Activated T-helper 1 cell treated with anti-CD3 and anti-CD28 coated beads, Interleukin-12 subunit alpha, Interleukin-12 subunit beta, Interleukin-2, Interleukin-4 antibody, amounts not matched to agents 30 ng/mL and 10 ng/mL and 1 ng/mL, durations not matched to agents 14 hours and 24 hours and 36 hours (primary cell): ENCODE data around the gene LHPP. TPM values are rescaled to one million over a fixed set of nuclear protein-coding genes. Genes with fewer than 3 reads are reported as not detected.

Experiments used
- DNase-seq: peaks from one replicate; pipeline ENCODE4 v3.0.0; 2021; ENCODE audit warnings: low spot score
- H3K27ac Mint-ChIP-seq: one replicate; pipeline ENCODE4 v1.8.0; 2021; ENCODE audit warnings: mild to moderate bottlenecking, mixed read lengths
- H3K27me3 Mint-ChIP-seq: one replicate; pipeline ENCODE4 v1.8.0; 2022; ENCODE audit warnings: mild to moderate bottlenecking, moderate library complexity, mixed read lengths; ENCODE audit not compliant: insufficient read depth
- H3K36me3 Mint-ChIP-seq: one replicate; pipeline ENCODE4 v1.8.0; 2021; ENCODE audit warnings: low read depth, mixed read lengths
- H3K4me1 Mint-ChIP-seq: one replicate; pipeline ENCODE4 v1.8.0; 2021; ENCODE audit warnings: low read depth, mixed read lengths
- H3K4me3 Mint-ChIP-seq: one replicate; pipeline ENCODE4 v1.8.0; 2021; ENCODE audit warnings: mild to moderate bottlenecking, moderate library complexity, mixed read lengths
- H3K9me3 Mint-ChIP-seq: one replicate; pipeline ENCODE4 v1.8.0; 2021; ENCODE audit warnings: mixed read lengths
- intact Hi-C: fragments of 100-400 bp; cut with micrococcal nuclease; formaldehyde crosslinking; loops from one replicate; pipeline ENCODE4 v1.15.1; 2024
- total RNA-seq: library from RNA; stranded (reverse); gene quantifications from 2 replicates; pipeline ENCODE4 v1.2.3, GENCODE V29; 2022

Gene LHPP
- total RNA-seq, 1 donor from 2014 or later, result 5.0 TPM

DNA sequence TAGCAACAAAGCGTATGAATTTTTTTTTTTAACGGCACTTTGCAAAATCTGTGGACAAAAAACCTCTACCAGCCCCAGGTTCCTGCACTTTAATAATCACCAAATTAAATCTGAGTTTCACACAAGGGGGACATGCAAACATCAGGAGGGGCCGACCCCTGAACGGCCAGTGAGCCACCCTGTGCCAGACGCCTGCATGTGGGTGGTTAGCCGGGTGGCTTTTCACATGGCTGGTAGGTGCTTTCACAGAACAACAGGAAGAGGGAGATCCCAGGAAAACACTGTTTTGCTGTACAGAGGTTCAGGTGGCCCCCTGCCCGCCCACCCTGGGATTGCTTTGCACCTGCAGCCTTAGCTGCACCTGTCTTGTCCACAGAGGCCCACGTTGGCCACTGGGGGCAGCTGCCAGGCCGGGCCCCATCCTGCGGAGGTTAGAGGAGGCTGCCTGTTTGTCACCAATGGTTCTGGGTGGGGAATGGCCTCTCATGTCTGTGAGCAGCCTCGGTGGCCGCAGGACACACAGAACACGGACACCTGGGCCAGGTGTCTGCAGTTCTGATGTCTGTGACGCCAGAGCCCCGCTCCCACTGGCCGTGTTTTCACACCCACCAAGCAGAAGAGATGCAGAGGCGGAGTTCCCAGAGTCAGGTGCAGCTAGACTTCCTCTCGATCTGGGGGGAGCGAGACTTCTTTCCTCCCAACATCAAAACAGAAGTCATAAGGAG is 174.8 kb downstream of the LHPP start:
- Mint-ChIP-seq H3K27me3 (peaks cover 2% of the 10 kb centered on the region), H3K36me3 (peaks cover 19% of the 10 kb centered on the region), H3K4me3 (peak overlapping the region; percentile 11), H3K4me1 (peaks cover 34% of the 10 kb centered on the region), H3K9me3 (peaks cover 14% of the 10 kb centered on the region), H3K27ac (no peak overlapping the region)
- intact Hi-C loops, result no loop called here
- no peak for DNase-seq

DNA sequence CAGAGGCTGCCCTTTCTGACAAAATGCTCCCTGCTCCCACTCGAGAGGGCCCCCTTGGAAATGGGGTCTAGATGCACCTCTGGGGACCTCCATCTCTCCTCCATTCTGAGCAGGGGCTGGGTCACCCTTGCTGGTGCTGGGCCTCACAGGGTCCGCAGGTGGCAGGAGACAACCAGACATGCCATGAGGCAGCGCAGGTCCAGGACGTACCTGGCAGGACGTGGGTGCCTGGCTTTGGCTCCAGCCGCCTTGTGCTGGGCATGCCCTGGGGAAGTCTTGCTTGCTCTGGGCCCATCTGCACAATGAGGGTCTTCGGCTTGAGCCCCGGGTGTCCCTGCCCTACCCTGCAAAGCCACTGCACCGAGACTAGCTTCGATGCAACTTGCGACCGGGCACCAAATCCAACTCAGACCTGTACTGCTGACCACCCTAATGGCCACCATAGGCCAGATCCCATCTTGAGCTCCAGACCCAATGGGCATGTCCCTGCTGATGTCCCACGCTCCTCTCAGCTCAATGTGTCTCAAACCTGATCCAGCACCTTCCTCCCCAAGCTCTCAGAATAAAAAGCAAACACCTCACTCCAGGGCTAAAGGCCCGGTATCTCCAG is 175.6 kb downstream of the LHPP start:
- Mint-ChIP-seq H3K4me1 (peaks cover 40% of the 10 kb centered on the region), H3K36me3 (peaks cover 23% of the 10 kb centered on the region), H3K4me3 (no peak overlapping the region), H3K27ac (no peak overlapping the region), H3K27me3 (peaks cover 2% of the 10 kb centered on the region), H3K9me3 (peaks cover 14% of the 10 kb centered on the region)
- intact Hi-C loops, result no loop called here
- DNase-seq, result no peak

DNA sequence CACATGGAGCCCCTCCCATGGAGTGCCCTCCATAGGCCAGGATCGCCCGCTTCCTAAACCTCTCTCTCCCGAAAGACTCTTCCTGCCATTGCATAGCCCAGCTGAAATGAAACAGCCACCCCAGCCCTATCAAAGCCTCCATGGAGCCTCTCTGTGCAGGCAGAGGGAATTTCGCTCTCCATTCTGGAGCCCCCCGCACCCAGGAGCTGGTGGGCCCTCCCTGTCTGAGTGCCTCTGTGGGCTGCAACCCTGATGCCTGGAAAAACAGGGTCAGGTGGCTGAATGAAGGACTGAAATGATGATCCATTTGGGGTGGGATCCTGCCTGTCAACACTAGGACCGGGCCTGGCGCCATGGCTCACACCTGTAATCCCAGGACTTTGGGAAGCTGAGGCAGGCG is 176.1 kb downstream of the LHPP start:
- intact Hi-C loops, result no loop called here
- H3K9me3 Mint-ChIP-seq, result peaks cover 14% of the 10 kb centered on the region
- no peak overlapping the region for H3K27ac Mint-ChIP-seq
- peaks cover 43% of the 10 kb centered on the region for H3K4me1 Mint-ChIP-seq
- no peak for DNase-seq
- H3K27me3 Mint-ChIP-seq, result peaks cover 2% of the 10 kb centered on the region
- peaks cover 26% of the 10 kb centered on the region for H3K36me3 Mint-ChIP-seq
- no peak overlapping the region for H3K4me3 Mint-ChIP-seq

DNA sequence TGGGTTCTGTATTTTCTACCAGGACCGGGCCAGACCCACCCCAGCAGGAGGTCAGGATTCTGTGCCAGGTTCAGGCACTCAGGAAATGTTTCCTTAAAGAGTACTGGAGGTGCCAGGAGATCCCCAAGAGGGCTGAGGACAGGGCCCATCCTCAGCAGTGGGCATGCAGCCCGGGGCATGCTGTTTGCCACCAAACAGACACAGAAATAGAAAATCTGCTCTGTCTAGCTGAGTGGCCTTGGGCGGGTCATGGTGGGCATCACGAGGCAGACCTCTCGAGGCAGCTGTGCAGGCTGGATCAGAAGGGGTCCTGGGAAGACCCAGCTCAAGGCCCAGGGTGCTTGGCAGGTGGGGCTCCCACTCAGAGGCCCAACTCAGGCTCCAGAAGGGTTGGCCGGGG is 177.6 kb downstream of the LHPP start:
- Mint-ChIP-seq H3K36me3 (peaks cover 20% of the 10 kb centered on the region), H3K4me1 (peaks cover 49% of the 10 kb centered on the region), H3K27ac (no peak overlapping the region), H3K4me3 (no peak overlapping the region), H3K9me3 (peaks cover 6% of the 10 kb centered on the region), H3K27me3 (no peaks in the 10 kb centered on the region)
- no peak for DNase-seq
- intact Hi-C loops, result no loop called here

DNA sequence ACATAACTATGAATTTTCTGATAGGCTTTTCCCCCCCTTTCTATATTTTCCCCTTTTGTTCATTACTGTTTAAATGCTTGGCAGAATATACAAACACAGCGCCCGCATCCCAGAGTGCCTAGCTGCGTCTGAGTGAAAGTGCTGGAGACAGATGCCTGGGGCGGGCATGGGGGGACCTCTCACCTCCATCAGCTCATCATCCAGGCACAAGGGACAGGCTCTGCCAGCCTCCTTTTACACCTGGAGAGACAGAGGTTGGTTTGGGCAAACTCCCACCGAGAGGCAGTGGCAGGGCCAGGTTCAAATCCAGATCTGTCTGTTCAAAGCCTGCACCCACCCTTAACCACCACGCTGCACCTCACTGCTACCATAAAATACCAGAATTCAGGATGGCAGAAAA is 178.0 kb downstream of the LHPP start:
- H3K4me1 Mint-ChIP-seq, result peaks cover 53% of the 10 kb centered on the region
- DNase-seq, result no peak
- H3K9me3 Mint-ChIP-seq, result peaks cover 2% of the 10 kb centered on the region
- peaks cover 18% of the 10 kb centered on the region for H3K36me3 Mint-ChIP-seq
- H3K27me3 Mint-ChIP-seq, result no peaks in the 10 kb centered on the region
- H3K27ac Mint-ChIP-seq, result no peak overlapping the region
- intact Hi-C loops, result no loop called here
- no peak overlapping the region for H3K4me3 Mint-ChIP-seq

DNA sequence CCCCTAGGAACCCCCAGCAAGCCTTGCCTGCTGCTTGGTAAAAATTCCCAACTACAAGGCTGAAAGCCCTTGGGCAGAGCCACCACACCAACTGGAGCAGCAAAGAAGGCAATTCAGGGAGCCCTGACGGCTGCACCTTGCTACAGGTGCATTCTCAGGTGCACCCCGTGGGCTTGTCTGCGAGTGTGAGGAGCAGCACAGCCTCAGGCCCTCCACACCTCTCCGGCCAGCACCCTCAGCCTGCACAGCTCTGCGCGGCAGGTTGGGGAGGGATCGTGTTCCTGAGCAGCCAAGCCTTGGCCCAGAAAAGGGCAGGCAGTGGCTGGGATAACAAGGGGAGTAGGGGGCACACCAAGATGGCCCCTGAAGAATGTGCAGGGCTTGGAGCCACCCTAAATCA is 178.4 kb downstream of the LHPP start:
- Mint-ChIP-seq H3K9me3 (no peaks in the 10 kb centered on the region), H3K36me3 (peaks cover 16% of the 10 kb centered on the region), H3K27ac (no peak overlapping the region), H3K27me3 (no peaks in the 10 kb centered on the region), H3K4me1 (peaks cover 55% of the 10 kb centered on the region), H3K4me3 (no peak overlapping the region)
- intact Hi-C loops, result no loop called here
- no peak for DNase-seq

DNA sequence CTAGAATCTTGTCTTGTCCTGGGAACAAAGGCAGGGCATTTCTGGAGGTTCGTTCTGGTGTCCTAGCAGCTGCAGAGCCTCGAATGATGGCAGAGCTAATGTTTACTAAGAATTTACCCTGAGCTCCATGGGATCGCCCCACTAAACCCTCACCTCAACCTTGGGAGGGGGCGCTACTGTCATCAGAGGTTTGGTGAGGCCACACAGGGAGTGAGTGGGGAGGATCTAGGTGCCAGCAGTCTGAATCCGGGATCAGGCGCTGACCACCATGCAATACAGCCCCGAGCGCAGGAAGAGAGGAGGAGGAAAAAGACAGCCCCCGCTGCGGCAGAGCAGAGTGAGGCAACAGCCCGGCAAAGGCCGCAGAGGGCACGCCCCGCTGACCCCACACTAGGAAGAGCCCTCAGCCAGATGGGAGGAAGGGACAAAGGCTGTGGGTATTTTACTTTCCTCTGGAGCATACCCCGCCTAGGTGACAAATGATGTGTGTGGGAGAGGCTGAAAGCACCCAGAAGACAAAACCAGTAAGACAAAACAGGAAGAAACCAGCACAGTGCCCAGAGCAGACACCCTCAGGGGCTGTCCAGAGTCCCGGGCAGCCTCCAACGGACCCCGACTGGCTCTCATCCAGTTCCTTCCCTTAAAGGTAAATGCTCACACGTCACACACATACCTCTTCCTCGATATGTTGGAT is 179.1 kb downstream of the LHPP start:
- Mint-ChIP-seq H3K27me3 (no peaks in the 10 kb centered on the region), H3K9me3 (no peaks in the 10 kb centered on the region), H3K4me1 (peaks cover 55% of the 10 kb centered on the region), H3K27ac (peak overlapping the region; percentile 77), H3K36me3 (peaks cover 12% of the 10 kb centered on the region), H3K4me3 (peak overlapping the region; percentile 46)
- no peak for DNase-seq
- intact Hi-C loops, result no loop called here

DNA sequence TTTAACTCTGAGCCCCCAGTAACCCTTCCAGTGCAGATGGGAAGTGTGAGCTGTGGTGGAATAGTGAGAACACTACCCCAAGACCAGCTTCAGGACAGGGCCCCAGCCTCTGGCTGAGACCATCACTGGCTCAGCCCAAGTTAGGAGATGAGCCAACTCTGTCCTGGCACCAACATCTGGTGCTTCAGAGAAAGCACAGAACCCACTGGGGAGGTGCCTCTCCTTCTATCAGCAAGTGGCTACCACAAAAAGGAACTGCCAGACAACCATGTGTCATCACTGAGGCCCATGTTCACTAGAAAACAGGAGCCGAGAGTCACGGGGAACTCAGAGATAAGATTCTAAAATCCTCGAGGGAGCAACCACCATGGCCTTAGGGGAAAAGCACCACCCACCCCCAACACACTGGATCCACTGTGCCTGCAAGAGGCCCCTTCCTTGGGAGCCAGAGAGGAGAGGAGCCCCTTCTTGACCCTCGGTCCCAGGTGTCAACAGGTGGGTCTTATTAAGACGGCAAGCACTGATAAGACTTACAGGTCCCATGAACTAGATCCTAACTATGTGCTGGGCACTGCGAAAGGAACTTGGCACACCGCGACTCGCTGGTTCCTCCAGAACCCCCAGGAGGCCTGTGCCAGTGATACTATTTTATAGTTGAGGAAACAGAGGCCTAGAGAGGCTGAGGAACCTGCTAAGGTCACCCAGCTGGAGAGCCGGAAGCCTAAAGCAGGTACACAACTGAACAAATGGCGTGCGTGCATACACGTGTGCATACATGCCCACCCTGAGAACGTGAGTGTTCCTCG is 179.9 kb downstream of the LHPP start:
- no peaks in the 10 kb centered on the region for H3K27me3 Mint-ChIP-seq
- intact Hi-C loops, result no loop called here
- DNase-seq, result no peak
- H3K4me1 Mint-ChIP-seq, result peaks cover 52% of the 10 kb centered on the region
- H3K4me3 Mint-ChIP-seq, result peak overlapping the region; percentile 46
- no peaks in the 10 kb centered on the region for H3K9me3 Mint-ChIP-seq
- peak overlapping the region; percentile 77 for H3K27ac Mint-ChIP-seq
- H3K36me3 Mint-ChIP-seq, result peaks cover 12% of the 10 kb centered on the region

DNA sequence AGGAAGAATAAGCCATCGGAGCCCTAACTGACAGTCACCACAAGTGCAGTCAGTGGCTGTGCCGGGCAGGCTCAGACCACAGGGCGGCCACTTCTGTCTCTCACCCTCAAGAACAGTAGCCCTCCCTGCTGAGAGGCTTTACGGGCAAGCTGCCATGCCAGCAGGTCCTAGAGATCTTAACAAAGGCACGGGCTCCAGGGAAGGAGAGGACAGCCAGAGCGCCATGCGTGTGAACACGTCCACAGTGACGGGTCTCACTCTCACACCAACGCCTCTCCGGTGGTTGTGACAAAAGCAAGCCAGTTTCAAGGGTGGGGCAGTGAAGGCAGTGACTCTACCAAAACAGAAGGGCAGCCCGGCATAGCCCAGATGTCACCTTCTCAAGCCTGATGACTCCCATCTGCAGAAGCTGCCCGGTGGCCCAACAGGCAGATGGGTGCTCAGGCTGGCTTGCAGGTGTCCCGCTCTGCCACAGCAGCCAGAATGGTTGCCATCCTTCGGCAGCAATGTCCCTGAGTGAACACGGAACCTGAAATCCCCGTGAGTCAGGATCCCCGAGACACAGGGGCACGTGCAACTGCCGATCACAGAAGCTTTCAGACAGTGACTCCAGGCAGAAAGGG is 180.6 kb downstream of the LHPP start:
- peaks cover 14% of the 10 kb centered on the region for H3K36me3 Mint-ChIP-seq
- DNase-seq, result no peak
- H3K9me3 Mint-ChIP-seq, result no peaks in the 10 kb centered on the region
- no peak overlapping the region for H3K27ac Mint-ChIP-seq
- intact Hi-C loops, result no loop called here
- H3K4me1 Mint-ChIP-seq, result peaks cover 52% of the 10 kb centered on the region
- no peak overlapping the region for H3K4me3 Mint-ChIP-seq
- no peaks in the 10 kb centered on the region for H3K27me3 Mint-ChIP-seq

DNA sequence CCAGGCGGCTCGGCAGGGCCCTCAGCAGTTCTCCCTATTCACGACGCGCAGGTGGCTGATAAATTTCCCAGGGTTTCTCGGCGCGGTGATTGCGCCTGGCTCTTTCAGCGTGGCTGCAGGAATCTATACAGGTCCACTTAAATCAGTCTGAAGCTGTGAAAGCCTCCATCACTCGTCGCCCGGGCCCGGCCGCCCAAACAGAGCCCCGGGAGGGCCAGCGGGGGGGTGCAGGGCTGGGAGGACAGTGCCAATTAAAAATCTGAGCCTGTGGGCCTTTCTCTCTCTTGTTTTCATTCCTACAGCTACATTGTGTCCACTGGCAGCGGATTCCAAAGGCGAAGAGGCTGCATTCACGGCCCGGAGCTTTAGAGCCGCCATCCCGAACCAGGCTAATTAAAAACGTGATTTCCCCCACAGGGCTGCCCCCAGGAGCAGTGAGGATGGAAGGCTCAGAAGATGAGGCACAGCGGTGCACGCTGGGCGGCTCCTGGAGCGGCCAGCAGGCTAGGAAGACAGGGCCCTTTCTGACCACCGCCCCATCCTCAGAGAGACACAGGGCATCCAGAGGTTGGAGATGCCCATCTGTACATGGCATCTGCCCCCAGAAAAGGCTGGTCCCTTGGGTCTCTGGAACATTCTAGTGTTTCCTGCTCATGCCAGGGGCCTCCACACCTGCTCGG is 181.8 kb downstream of the LHPP start:
- H3K27me3 Mint-ChIP-seq, result no peaks in the 10 kb centered on the region
- no peak overlapping the region for H3K4me3 Mint-ChIP-seq
- H3K9me3 Mint-ChIP-seq, result no peaks in the 10 kb centered on the region
- H3K36me3 Mint-ChIP-seq, result peaks cover 18% of the 10 kb centered on the region
- intact Hi-C loops, result no loop called here
- peaks cover 58% of the 10 kb centered on the region for H3K4me1 Mint-ChIP-seq
- no peak overlapping the region for H3K27ac Mint-ChIP-seq
- no peak for DNase-seq

DNA sequence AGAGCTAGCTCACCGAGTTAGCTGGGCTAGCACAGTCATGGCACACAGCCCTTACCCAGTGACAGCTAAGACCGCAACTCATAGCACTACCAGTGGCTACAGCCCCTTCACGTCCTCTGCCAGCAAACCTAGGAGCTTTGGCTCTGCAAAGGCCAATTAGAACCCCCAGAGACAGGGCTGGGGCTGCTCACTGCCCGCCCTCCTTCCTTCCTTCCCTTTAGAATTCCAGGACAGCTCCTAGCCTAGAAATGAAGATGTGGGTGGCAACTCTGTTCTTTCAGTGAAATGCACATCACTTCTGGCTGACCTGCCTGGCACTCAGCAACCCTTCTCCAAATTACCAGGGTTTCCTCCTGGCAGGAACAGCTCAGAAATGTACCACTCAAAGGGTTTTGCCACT is 182.6 kb downstream of the LHPP start:
- Mint-ChIP-seq H3K4me3 (no peak overlapping the region), H3K27ac (no peak overlapping the region), H3K4me1 (peaks cover 65% of the 10 kb centered on the region), H3K27me3 (no peaks in the 10 kb centered on the region), H3K36me3 (peaks cover 18% of the 10 kb centered on the region), H3K9me3 (no peaks in the 10 kb centered on the region)
- intact Hi-C loops, result no loop called here
- DNase-seq, result no peak

DNA sequence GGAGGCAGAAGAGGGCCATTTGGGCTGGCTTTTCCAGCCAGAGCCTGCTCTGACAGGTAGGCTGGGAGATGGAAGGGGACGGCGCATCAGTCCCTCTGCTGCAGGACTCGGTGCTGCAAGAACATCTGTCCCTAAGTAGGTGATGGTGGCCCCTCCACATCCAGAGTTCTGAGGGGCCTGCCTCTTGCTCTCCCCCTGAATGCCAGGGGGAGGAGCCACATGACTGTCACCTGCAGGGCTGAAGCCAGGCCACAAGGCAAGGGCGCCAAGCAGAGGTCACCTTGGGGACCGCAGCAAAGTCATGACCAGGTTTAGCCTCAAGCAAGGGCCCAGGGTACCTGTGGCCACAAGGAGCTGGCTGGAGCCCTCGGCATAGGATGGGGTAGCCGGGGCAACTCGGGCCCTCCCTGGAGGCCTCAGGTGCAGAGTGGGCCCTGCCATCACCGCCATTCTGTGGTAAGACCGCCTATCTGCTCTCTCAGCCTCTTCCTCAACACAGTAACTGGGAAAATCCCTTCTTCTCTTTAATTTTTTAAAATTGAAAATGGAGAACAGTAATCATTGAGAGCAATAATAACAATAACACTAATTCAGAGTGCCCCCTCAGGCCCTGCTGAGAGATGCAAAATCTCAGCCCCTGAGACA is 183.3 kb downstream of the LHPP start:
- Mint-ChIP-seq H3K27me3 (no peaks in the 10 kb centered on the region), H3K4me1 (peaks cover 72% of the 10 kb centered on the region), H3K9me3 (no peaks in the 10 kb centered on the region), H3K4me3 (no peak overlapping the region), H3K36me3 (peaks cover 18% of the 10 kb centered on the region), H3K27ac (no peak overlapping the region)
- no peak for DNase-seq
- intact Hi-C loops, result no loop called here
